Muscle of leg (tissue), 11 donors: ENCODE data around the gene NAXE. TPM values are rescaled to one million over a fixed set of nuclear protein-coding genes. Genes with fewer than 3 reads are reported as not detected.
"Not testable (repeated sequence)": the region's sequence is repeated elsewhere in the genome, so short reads cannot be mapped to it uniquely, and the experiment has no call there.

Experiments used
- DNase-seq: peaks from one replicate; pipeline ENCODE4 v3.0.0; 2013
- H3K27ac ChIP-seq: one replicate; pipeline ENCODE4 v1.5.1; 2013; ENCODE audit warnings: mild to moderate bottlenecking, low read length, control low read depth
- H3K27me3 ChIP-seq: one replicate; pipeline ENCODE4 v1.6.1; 2013; ENCODE audit warnings: low read length; ENCODE audit not compliant: control insufficient read depth, insufficient read depth
- H3K36me3 ChIP-seq: one replicate; pipeline ENCODE4 v1.6.1; 2013; ENCODE audit warnings: low read length; ENCODE audit not compliant: control insufficient read depth, insufficient read depth
- H3K4me1 ChIP-seq: one replicate; pipeline ENCODE4 v1.6.1; 2013; ENCODE audit warnings: low read length; ENCODE audit not compliant: control insufficient read depth, insufficient read depth
- H3K4me3 ChIP-seq: one replicate; pipeline ENCODE4 v1.5.1; 2013; ENCODE audit warnings: low read length, control low read depth
- H3K9me3 ChIP-seq: replicated peaks from 2 replicates; pipeline ENCODE4 v1.6.1; 2013; ENCODE audit warnings: low read depth, low read length; ENCODE audit not compliant: control insufficient read depth
- WGBS: methylation state at CpG from one replicate; pipeline ENCODE4 v1.1.5; 2013; ENCODE audit warnings: missing lambda C conversion rate; ENCODE audit not compliant: insufficient coverage; 5-methylcytosine and 5-hydroxymethylcytosine counted together
- polyA plus RNA-seq, 8 donors: library from polyadenylated mRNA; unstranded; fragments of 120-200 nt; gene quantifications; one replicate each; pipeline versions ENCODE4 v1.2.1 to v1.2.3, GENCODE V29; 2013; ENCODE audit warnings: inconsistent platforms in 1 of 8, low replicate concordance in 1 of 8; ENCODE audit not compliant: insufficient read length in 8 of 8, insufficient read depth in 1 of 8
- total RNA-seq: library from RNA; stranded (reverse); fragments of 120-200 nt; gene quantifications from one replicate; pipeline ENCODE4 v1.2.4, GENCODE V29; 2013

The NAXE gene
- total and polyA plus RNA-seq, 9 donors: 24.9 to 36.0 (median 29.6) TPM

DNA sequence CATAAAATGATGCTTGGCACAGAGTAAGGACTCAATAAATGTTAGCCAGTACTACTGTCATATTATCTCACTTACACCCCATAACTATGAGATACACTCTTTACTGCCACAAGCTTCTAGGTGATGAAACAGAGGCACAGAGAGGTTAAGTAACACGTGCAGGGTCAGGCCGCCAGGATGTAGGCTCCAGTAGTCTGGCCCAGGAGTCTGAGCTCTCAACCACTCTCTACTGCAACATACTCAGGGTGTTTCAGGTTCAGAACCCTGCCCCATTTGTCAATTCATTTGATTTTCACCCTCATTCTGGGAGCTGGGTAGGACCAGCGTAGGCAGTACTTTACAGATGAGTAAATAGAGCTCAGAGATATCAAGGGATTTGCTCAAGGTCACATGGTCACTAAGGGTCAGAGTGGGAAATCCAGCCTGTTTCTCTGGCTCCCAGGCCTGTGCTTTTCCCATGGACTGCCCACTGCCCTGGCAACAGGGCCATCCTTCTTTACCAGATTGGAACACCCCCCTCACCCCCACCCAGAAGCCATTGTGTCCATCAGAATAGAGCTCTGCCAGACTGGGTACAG is 40.4 kb upstream of the NAXE start:
- Histone ChIP-seq H3K4me3 (no peak overlapping the region), H3K27ac (no peak overlapping the region), H3K27me3 (no peaks in the 10 kb centered on the region), H3K36me3 (peaks cover 41% of the 10 kb centered on the region), H3K9me3 (no peaks in the 10 kb centered on the region), H3K4me1 (no peaks in the 10 kb centered on the region)
- DNase-seq: no peak
- WGBS: 100% methylated on average over 1 of the region's 3 CpGs

DNA sequence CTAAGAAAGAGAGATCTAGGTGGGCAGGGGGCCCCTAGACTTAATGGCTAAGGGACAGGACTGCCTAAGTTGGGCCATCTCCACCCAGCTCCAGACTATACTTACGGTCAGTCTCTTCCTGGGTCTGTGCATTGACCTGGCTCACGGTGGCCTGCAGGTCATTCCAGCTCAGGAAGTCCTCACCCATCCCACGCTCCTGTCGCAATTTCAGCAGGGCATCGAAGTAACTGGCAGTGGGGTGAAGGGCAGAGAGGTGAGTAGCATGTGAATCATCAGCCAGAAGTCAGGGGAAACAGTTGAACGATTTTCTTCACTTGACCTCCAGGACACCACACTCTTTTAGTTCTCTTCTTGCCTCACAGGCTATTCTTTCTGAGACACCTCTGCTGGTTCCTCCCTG is 39.7 kb upstream of the NAXE start:
- peaks cover 40% of the 10 kb centered on the region for H3K36me3 ChIP-seq
- 87% methylated on average over 4 of the region's 6 CpGs for WGBS
- no peak for DNase-seq
- H3K4me1 ChIP-seq: no peaks in the 10 kb centered on the region
- H3K27me3 ChIP-seq: no peaks in the 10 kb centered on the region
- H3K27ac ChIP-seq: no peak overlapping the region
- no peaks in the 10 kb centered on the region for H3K9me3 ChIP-seq
- H3K4me3 ChIP-seq: no peak overlapping the region

DNA sequence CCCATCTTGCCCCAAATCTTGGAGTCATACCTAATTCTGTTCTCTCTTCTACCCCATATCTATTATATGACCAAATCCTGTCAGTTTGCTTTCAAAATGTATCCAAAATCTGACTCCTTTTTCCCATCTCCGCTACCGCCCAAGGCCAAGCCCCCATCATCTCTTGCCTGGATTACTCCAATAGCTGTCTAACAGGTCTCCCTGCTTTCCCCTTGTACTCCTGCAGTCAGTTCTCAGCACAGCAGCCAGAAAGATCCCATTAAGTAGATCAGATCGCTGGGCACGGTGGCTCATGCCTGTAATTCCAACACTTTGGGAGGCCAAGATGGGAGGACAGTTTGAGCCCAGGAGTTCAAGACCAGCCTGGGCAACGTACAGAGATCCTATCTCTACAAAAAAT is 39.1 kb upstream of the NAXE start:
- Histone ChIP-seq H3K4me1 (no peaks in the 10 kb centered on the region), H3K27me3 (no peaks in the 10 kb centered on the region), H3K27ac (no peak overlapping the region), H3K9me3 (no peaks in the 10 kb centered on the region), H3K4me3 (no peak overlapping the region), H3K36me3 (peaks cover 38% of the 10 kb centered on the region)
- DNase-seq: no peak
- WGBS: 50% methylated on average over 2 of the region's 5 CpGs

DNA sequence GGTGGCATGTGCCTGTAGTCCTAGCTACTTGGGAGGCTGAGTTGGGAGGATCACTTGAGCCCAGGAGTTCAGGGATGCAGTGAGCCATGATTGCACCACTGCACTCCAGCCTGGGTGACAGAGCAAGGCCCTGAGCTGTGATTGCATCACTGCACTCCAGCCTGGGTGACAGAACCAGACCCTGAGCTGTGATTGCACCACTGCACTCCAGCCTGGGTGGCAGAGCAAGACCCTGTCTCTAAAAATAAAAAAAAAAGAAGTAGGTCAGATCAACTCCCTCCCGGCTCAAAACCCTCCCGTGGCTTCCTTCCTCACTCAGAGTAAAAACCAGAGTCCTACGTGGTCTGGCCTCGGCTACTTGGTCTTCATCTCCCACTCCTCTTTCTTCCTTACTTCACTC is 38.6 kb upstream of the NAXE start:
- 90% methylated on average over 4 of the region's 4 CpGs for WGBS

DNA sequence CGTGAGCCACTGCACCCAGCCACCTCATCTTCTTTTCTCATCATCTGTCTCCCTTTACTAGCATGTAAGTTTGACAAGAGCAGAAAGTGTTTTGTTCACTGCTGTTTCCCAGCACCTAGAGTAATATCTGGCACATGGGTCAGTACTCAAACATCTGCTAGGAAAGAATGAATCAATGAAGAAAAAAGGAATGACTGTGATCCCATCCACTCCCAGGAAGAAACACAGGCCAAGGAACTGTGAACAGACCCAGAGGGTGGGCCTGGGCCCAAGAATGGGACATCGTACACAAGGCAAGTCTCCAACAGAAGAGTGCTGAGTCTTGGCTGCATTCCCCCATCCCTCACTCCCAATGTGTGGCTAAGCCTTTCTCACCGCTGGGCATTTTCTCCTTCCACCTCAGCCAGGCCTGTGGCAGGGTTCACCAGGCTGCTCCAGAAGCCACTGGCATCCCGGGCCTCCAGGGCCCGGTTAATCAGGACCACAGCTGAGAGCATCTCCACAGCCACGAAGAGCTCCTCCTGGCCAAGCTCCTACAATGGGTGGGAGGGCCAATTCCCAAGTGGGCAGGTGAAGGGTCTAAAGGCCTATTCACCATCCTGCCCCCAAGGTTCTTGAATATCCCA is 37.6 kb upstream of the NAXE start:
- H3K27me3 ChIP-seq: no peaks in the 10 kb centered on the region
- no peaks in the 10 kb centered on the region for H3K9me3 ChIP-seq
- DNase-seq: peak; percentile 73
- no peak overlapping the region for H3K4me3 ChIP-seq
- H3K27ac ChIP-seq: peak overlapping the region; percentile 33
- 70% methylated on average over 2 of the region's 6 CpGs for WGBS
- H3K36me3 ChIP-seq: peaks cover 27% of the 10 kb centered on the region
- no peaks in the 10 kb centered on the region for H3K4me1 ChIP-seq

More for the DNA sequence above, 38.6 kb upstream of the NAXE start:
- peaks cover 34% of the 10 kb centered on the region for H3K36me3 ChIP-seq
- not testable (repeated sequence) for H3K27me3 ChIP-seq, H3K9me3 ChIP-seq, H3K4me3 ChIP-seq, H3K4me1 ChIP-seq
- peak; percentile 30 for DNase-seq
- peak overlapping the region; percentile 55 for H3K27ac ChIP-seq

DNA sequence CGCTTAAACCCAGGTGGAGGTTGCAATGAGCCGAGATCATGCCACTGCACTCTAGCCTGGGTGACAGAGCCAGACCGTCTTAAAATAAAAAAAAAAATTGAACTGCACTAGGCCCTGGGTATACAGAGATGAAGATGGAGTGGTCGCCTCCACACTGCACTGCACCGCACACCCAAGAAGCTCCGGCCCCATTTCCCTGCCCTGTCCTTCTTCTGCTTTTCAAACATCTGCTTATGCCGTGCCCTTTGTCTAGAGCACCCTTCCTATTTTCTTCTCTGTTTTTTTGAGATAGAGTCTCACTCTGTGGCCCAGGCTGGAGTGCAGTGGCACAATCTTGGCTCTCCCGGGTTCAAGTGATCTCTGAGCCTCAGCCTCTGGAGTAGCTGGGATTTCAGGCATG is 36.6 kb upstream of the NAXE start:
- H3K36me3 ChIP-seq: peaks cover 29% of the 10 kb centered on the region
- no peak for DNase-seq
- no peaks in the 10 kb centered on the region for H3K4me1 ChIP-seq
- WGBS: 74% methylated on average over 4 of the region's 8 CpGs
- H3K27me3 ChIP-seq: no peaks in the 10 kb centered on the region
- no peaks in the 10 kb centered on the region for H3K9me3 ChIP-seq
- H3K27ac ChIP-seq: no peak overlapping the region
- no peak overlapping the region for H3K4me3 ChIP-seq

DNA sequence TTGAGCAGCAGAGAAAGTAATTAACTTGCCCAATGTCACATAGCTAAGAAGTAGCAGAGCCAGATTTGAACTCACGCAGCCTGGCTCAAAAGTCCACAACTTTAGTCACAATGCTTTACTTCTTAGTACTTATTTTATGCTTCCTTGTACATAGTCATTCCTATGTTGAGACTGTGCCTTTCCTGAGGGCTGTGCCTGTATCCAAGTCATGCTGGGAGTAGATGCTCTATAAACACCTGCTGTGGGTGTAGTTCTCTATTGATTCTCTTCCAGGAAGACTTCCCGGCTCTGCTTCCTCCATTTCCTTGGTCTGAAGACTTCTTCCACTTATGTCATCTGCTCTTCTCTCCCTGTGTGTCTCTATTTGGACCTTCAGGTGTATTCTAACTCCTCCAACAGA is 35.9 kb upstream of the NAXE start:
- Histone ChIP-seq H3K36me3 (peaks cover 28% of the 10 kb centered on the region), H3K4me3 (no peak overlapping the region), H3K9me3 (no peaks in the 10 kb centered on the region), H3K27me3 (no peaks in the 10 kb centered on the region), H3K27ac (no peak overlapping the region), H3K4me1 (no peaks in the 10 kb centered on the region)
- DNase-seq: no peak
- 69% methylated on average over 2 of the region's 2 CpGs for WGBS

DNA sequence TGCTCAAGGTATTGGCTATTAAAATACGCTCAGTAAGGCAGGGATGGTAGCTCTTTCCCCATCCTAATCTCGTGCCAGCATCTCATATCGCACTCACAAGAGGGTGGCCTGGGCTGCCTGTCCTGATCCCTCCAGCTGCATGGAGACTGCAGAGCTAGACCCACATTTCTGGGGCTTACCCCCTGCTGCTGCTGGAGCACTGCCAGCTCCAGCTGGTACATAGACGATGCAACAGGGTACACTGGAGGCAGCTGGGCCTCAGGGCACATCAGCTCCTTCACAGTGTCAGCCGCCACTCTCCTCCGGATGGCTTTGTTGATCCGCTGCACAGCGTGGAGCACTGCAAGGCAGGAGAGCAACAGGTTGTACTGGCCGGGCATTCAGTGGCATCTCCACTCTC is 35.2 kb upstream of the NAXE start:
- H3K27ac ChIP-seq: no peak overlapping the region
- H3K4me1 ChIP-seq: no peaks in the 10 kb centered on the region
- no peaks in the 10 kb centered on the region for H3K9me3 ChIP-seq
- no peak for DNase-seq
- no peak overlapping the region for H3K4me3 ChIP-seq
- 73% methylated on average over 5 of the region's 9 CpGs for WGBS
- no peaks in the 10 kb centered on the region for H3K27me3 ChIP-seq
- H3K36me3 ChIP-seq: peaks cover 27% of the 10 kb centered on the region

DNA sequence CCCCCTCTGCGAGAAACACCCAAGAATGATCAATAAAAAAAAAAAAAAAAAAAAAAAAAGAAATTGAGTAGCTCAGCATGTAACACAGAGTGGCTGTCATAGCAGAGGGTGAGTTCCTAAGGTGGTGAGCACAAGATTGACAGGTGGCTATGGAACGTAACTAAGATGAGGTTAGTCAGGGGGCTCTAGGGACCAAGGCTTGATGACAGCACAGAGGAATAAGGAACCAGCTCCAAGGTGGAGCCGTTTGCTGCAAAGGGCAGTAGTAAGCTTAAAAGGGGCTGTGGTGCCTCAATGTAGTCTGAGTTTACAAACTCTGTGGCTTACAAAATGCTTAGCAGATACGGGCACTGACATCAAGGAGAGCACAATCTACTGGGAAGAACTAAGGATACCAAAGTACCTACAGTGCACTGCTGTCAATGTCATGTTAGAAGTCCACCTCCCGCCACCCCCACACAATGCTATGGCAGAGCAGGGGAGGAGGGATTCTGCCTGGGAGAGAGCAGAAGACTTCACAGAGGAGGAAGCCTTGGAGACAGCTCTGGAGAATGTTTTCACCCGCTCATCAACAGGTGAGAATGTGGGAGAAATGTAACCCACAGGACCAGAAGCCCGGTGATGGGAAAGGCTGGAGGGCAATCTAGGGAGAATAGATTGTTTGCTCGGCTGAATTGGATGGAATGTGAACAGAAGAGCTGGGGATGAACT is 32.3 kb upstream of the NAXE start:
- DNase-seq: no peak
- Histone ChIP-seq H3K27me3 (no peaks in the 10 kb centered on the region), H3K36me3 (peaks cover 41% of the 10 kb centered on the region), H3K27ac (no peak overlapping the region), H3K9me3 (no peaks in the 10 kb centered on the region), H3K4me1 (no peaks in the 10 kb centered on the region), H3K4me3 (no peak overlapping the region)
- WGBS: 72% methylated on average over 6 of the region's 8 CpGs

DNA sequence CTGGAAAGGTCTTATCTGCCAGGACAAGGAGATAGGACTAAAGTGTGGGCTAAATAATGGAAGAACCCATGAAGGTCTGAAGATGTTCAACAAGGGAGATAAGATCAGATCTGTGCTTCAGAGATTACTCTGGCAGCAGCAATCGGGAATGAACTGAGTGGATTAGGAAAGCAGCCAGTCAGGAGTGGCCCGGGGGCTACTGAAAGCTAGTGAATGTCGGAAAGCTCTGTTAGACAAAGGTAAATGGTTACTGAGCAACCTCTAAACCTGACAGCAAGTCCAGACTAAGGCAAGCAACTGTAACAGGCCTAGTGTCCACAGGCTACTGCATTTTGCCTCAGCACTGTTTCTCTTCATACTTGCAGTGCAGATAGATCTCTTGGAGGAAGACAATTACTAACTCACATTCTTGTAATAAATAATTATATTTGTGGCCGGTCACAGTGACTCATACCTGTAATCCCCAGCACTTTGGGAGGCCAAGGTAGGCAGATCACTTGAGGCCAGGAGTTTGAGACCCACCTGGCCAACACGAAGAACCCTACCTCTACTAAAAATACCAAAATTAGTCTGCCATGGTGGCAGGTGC is 31.7 kb upstream of the NAXE start:
- Histone ChIP-seq H3K4me1 (no peaks in the 10 kb centered on the region), H3K27me3 (no peaks in the 10 kb centered on the region), H3K4me3 (no peak overlapping the region), H3K36me3 (peaks cover 46% of the 10 kb centered on the region), H3K9me3 (no peaks in the 10 kb centered on the region), H3K27ac (no peak overlapping the region)
- no peak for DNase-seq
- 80% methylated on average over 4 of the region's 5 CpGs for WGBS
